ENCODE results near the gene RNF150. TPM values are rescaled to one million over a fixed set of nuclear protein-coding genes. Genes with fewer than 3 reads are reported as not detected.

The RNF150 gene
- total RNA-seq, 1 donor from 2014 or later, result 5.8 TPM

- Mint-ChIP-seq H3K27ac (ENCODE audit: unreplicated experiment) (no peak overlapping the region), H3K4me3 (ENCODE audit: unreplicated experiment) (no peak overlapping the region), H3K9me3 (ENCODE audit: unreplicated experiment) (no peaks in the 10 kb centered on the region), H3K36me3 (ENCODE audit: low read depth, unreplicated experiment) (no peaks in the 10 kb centered on the region), H3K4me1 (ENCODE audit: unreplicated experiment) (peaks cover 2% of the 10 kb centered on the region), H3K27me3 (ENCODE audit: unreplicated experiment) (no peaks in the 10 kb centered on the region)
- DNase-seq (ENCODE audit: low spot score), result peak; percentile 58
- TF ChIP-seq, protein P1, sequence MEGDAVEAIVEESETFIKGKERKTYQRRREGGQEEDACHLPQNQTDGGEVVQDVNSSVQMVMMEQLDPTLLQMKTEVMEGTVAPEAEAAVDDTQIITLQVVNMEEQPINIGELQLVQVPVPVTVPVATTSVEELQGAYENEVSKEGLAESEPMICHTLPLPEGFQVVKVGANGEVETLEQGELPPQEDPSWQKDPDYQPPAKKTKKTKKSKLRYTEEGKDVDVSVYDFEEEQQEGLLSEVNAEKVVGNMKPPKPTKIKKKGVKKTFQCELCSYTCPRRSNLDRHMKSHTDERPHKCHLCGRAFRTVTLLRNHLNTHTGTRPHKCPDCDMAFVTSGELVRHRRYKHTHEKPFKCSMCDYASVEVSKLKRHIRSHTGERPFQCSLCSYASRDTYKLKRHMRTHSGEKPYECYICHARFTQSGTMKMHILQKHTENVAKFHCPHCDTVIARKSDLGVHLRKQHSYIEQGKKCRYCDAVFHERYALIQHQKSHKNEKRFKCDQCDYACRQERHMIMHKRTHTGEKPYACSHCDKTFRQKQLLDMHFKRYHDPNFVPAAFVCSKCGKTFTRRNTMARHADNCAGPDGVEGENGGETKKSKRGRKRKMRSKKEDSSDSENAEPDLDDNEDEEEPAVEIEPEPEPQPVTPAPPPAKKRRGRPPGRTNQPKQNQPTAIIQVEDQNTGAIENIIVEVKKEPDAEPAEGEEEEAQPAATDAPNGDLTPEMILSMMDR (IDR thresholded peaks at IDR 0.05; ENCODE audit: unreplicated experiment), result peak; percentile 50
Measured at GRCh38 chr4:140884431-140885058, 248.7 kb downstream of the RNF150 start.

DNA sequence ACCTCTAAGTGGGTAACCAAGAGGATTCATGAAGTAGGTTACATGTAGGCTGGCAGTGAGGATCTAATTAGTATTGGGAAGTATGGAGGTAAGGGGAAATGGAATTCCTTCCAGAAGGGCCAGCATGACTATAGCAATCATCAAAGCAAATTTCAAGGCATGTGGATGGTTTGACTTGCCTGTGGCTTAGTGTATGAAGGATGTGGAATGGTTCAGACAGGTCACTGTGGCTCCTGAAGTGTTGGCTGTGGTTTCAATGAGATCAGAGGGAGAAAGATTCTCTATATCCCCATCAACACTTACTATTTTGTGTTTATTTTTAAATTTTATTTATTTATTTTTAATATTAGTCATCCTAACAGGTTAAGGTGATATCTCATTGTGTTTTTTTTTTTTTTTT lies 255.5 kb downstream of the RNF150 start:
- TF ChIP-seq, protein P1 (IDR thresholded peaks at IDR 0.05; ENCODE audit: unreplicated experiment), result no peak
- no peak overlapping the region for H3K4me3 Mint-ChIP-seq (ENCODE audit: unreplicated experiment)
- H3K27ac Mint-ChIP-seq (ENCODE audit: unreplicated experiment), result no peak overlapping the region
- no peaks in the 10 kb centered on the region for H3K4me1 Mint-ChIP-seq (ENCODE audit: unreplicated experiment)
- no peaks in the 10 kb centered on the region for H3K9me3 Mint-ChIP-seq (ENCODE audit: unreplicated experiment)
- H3K27me3 Mint-ChIP-seq (ENCODE audit: unreplicated experiment), result no peaks in the 10 kb centered on the region
- DNase-seq (ENCODE audit: low spot score), result no peak
- H3K36me3 Mint-ChIP-seq (ENCODE audit: low read depth, unreplicated experiment), result no peaks in the 10 kb centered on the region

- no peak overlapping the region for H3K27ac Mint-ChIP-seq (ENCODE audit: unreplicated experiment)
- no peak for DNase-seq (ENCODE audit: low spot score)
- no peaks in the 10 kb centered on the region for H3K9me3 Mint-ChIP-seq (ENCODE audit: unreplicated experiment)
- TF ChIP-seq, protein P1 (IDR thresholded peaks at IDR 0.05; ENCODE audit: unreplicated experiment), result no peak
- no peaks in the 10 kb centered on the region for H3K36me3 Mint-ChIP-seq (ENCODE audit: low read depth, unreplicated experiment)
- no peak overlapping the region for H3K4me3 Mint-ChIP-seq (ENCODE audit: unreplicated experiment)
- no peaks in the 10 kb centered on the region for H3K4me1 Mint-ChIP-seq (ENCODE audit: unreplicated experiment)
- H3K27me3 Mint-ChIP-seq (ENCODE audit: unreplicated experiment), result no peaks in the 10 kb centered on the region
Measured at GRCh38 chr4:140876615-140877364, 256.5 kb downstream of the RNF150 start.

GRCh38 chr4:140875746-140876452 lies 257.4 kb downstream of the RNF150 start:
- TF ChIP-seq, protein P1 (IDR thresholded peaks at IDR 0.05; ENCODE audit: unreplicated experiment), result no peak
- H3K4me3 Mint-ChIP-seq (ENCODE audit: unreplicated experiment), result no peak overlapping the region
- H3K36me3 Mint-ChIP-seq (ENCODE audit: low read depth, unreplicated experiment), result no peaks in the 10 kb centered on the region
- no peaks in the 10 kb centered on the region for H3K27me3 Mint-ChIP-seq (ENCODE audit: unreplicated experiment)
- H3K27ac Mint-ChIP-seq (ENCODE audit: unreplicated experiment), result no peak overlapping the region
- no peak for DNase-seq (ENCODE audit: low spot score)
- H3K9me3 Mint-ChIP-seq (ENCODE audit: unreplicated experiment), result no peaks in the 10 kb centered on the region
- peaks cover 4% of the 10 kb centered on the region for H3K4me1 Mint-ChIP-seq (ENCODE audit: unreplicated experiment)
